Measurements from ENCODE around the gene PHF23. TPM values are rescaled to one million over a fixed set of nuclear protein-coding genes. Genes with fewer than 3 reads are reported as not detected.

PHF23 gene
- total RNA-seq, 4 donors from 2014 or later, result 22.1 to 43.8 (median 28.9) TPM

- TF ChIP-seq CTCF (IDR thresholded peaks at IDR 0.05), result no peak
- no peak for DNase-seq (ENCODE audit: low spot score)
- ATAC-seq (ENCODE audit: low FRiP score), result no peak
Measured at GRCh38 chr17:7262192-7262934, 23.1 kb upstream of the PHF23 start, which contains the start of gene CLDN7. Gene CLDN7 (minus strand): TSS chr17:7262478. CDS start chr17:7262043, 435 bp downstream.

GRCh38 chr17:7261379-7262191, 22.3 kb upstream of the PHF23 start:
- ATAC-seq (ENCODE audit: low FRiP score) (peak; percentile 14), DNase-seq (ENCODE audit: low spot score) (no peak)
- no peak for TF ChIP-seq CTCF (IDR thresholded peaks at IDR 0.05)

- no peak for TF ChIP-seq CTCF (IDR thresholded peaks at IDR 0.05)
- DNase-seq (ENCODE audit: low spot score), result peak; percentile 16
- ATAC-seq (ENCODE audit: low FRiP score), result peak; percentile 33
Measured at GRCh38 chr17:7260651-7261378, 21.6 kb upstream of the PHF23 start.

- TF ChIP-seq CTCF (IDR thresholded peaks at IDR 0.05), result no peak
- ATAC-seq (ENCODE audit: low FRiP score) (no peak), DNase-seq (ENCODE audit: low spot score) (no peak)
Measured at GRCh38 chr17:7260151-7260550, 20.9 kb upstream of the PHF23 start.

- TF ChIP-seq CTCF (IDR thresholded peaks at IDR 0.05), result no peak
- ATAC-seq (ENCODE audit: low FRiP score) (no peak), DNase-seq (ENCODE audit: low spot score) (no peak)
Measured at GRCh38 chr17:7259555-7259889, 20.3 kb upstream of the PHF23 start.

GRCh38 chr17:7258731-7259554, 19.7 kb upstream of the PHF23 start:
- no peak for TF ChIP-seq CTCF (IDR thresholded peaks at IDR 0.05)
- no peak for DNase-seq (ENCODE audit: low spot score)
- no peak for ATAC-seq (ENCODE audit: low FRiP score)

All from omental fat pad (tissue), 4 donors.